Hepatocyte (in vitro differentiated cells): ENCODE measurements around the gene OCRL.

Source experiments
- CTCF ChIP-seq: fragments of 200-600 bp; sonication (generic); IDR thresholded peaks from 2 replicates; pipeline ENCODE4 v1.5.1; 2016; ENCODE audit warnings: antibody characterized with exemption, mild to moderate bottlenecking; ENCODE audit not compliant: poor library complexity
- EZH2phosphoT487 ChIP-seq: fragments of 200-600 bp; sonication (generic); IDR thresholded peaks from one replicate; pipeline ENCODE4 v1.6.1; 2018; ENCODE audit warnings: antibody characterized with exemption, mild to moderate bottlenecking, low read depth, moderate library complexity; ENCODE audit not compliant: unreplicated experiment, severe bottlenecking

GRCh38 chrX:129495900-129496299 is 44.2 kb upstream of the OCRL start:
- TF ChIP-seq CTCF (no peak), EZH2phosphoT487 (no peak)
